Measurements from ENCODE around the gene PIP4K2A.

GRCh38 chr10:22621726-22622125 is 92.7 kb downstream of the PIP4K2A start:
- TF ChIP-seq CTCF (conservative IDR thresholded peaks at IDR 0.05; ENCODE audit: low read length) (no peak), EZH2phosphoT487 (IDR thresholded peaks at IDR 0.05; ENCODE audit: borderline replicate concordance) (no peak)

All from Loucy (cell line).